Measurements from ENCODE around the gene BTNL9. TPM values are rescaled to one million over a fixed set of nuclear protein-coding genes. Genes with fewer than 3 reads are reported as not detected.

Gene BTNL9
- total and polyA plus RNA-seq, 2 of the 4 experiments (the other 2 are of a cell fraction) = not detected

DNA sequence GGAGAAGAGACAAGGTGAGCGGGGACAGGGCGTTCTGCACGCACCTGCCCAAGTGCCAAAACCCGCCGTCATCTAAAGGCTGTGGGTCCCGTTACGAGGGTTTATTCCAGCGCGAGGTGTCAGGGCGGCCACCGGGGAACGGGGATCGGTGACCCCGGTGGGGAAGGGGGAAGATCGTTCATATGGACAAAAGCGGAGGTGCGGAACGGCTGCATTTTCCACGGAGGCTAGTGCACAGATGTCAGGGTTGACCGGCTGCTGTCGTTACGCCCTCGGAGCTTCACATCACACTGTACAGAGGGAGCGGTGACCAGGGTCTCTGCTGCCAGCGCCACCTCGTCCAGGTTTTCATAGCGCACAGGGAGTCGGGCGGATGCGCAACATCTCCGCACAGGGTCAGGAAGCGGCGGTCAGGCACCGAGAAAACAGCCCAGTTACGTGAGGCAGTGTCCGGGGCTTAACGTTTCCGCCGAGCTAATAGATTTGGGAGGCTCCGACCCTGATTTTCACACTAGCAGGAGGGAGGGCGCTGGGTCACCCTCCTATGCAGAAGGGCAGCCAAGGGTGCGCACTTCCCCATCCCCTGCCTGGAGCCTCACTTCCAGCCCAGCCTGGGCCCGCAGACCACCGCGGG lies 13.5 kb downstream of the BTNL9 start:
- no TSS peak for BruUV-seq (replicated peaks)
- peaks cover 47% of the 10 kb centered on the region for H3K27me3 ChIP-seq (ENCODE audit: control insufficient read depth, insufficient read depth, low read length)
- H3K23ac ChIP-seq (ENCODE audit: low read depth, low read length) = no peak overlapping the region; the same call in 1 of the 2 replicates
- intact Hi-C loops (cut with micrococcal nuclease) = no loop called here
- 4% methylated on average over 16 of the region's 45 CpGs; no CpG with 5 or more reads in 1 of the 2 experiments for WGBS, 2 experiments (ENCODE audit: extremely low coverage in 2 of 2, insufficient read length in 1 of 2)
- peak overlapping the region; percentile 76 for H2AFZ ChIP-seq (replicated peaks; ENCODE audit: low read length, poor library complexity)
- TF ChIP-seq SMC3 (IDR thresholded peaks at IDR 0.05; ENCODE audit: low read depth, low read length) = no peak
- TF ChIP-seq MAFK (IDR thresholded peaks at IDR 0.05; ENCODE audit: low read depth, low read length) = no peak
- no peak for TF ChIP-seq CEBPB (IDR thresholded peaks at IDR 0.05; ENCODE audit: low read depth, low read length)
- no peak for TF ChIP-seq BHLHE40 (IDR thresholded peaks at IDR 0.05; ENCODE audit: low read depth, low read length)
- TF ChIP-seq MXI1 (IDR thresholded peaks at IDR 0.05; ENCODE audit: borderline replicate concordance, low read depth, low read length) = no peak
- TF ChIP-seq, protein P1, sequence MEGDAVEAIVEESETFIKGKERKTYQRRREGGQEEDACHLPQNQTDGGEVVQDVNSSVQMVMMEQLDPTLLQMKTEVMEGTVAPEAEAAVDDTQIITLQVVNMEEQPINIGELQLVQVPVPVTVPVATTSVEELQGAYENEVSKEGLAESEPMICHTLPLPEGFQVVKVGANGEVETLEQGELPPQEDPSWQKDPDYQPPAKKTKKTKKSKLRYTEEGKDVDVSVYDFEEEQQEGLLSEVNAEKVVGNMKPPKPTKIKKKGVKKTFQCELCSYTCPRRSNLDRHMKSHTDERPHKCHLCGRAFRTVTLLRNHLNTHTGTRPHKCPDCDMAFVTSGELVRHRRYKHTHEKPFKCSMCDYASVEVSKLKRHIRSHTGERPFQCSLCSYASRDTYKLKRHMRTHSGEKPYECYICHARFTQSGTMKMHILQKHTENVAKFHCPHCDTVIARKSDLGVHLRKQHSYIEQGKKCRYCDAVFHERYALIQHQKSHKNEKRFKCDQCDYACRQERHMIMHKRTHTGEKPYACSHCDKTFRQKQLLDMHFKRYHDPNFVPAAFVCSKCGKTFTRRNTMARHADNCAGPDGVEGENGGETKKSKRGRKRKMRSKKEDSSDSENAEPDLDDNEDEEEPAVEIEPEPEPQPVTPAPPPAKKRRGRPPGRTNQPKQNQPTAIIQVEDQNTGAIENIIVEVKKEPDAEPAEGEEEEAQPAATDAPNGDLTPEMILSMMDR (conservative IDR thresholded peaks at IDR 0.05; ENCODE audit: low read depth, low read length) = no peak
- H2AK5ac ChIP-seq (ENCODE audit: low read depth, low read length) = no peak overlapping the region
- ATAC-seq (ENCODE audit: low read depth) (peak; percentile 11; the same call in 1 of the 2 replicates), DNase-seq (no peak)
- dilution Hi-C loops (cut with HindIII; ENCODE audit: low sequenced_read_pairs, unreplicated experiment) = no loop called here
- ChIA-PET CTCF (no interaction called here), POLR2A (ENCODE audit: unreplicated experiment) (no interaction called here)
- in situ Hi-C loops (cut with MboI; ENCODE audit: low sequenced_read_pairs) = no loop called here
- no peak overlapping the region for H2AK9ac ChIP-seq (replicated peaks; ENCODE audit: low read depth, low read length, poor library complexity)
- H3K56ac ChIP-seq (ENCODE audit: extremely low read depth, insufficient read depth, low read length) = no peak overlapping the region
- no peak overlapping the region for H2BK120ac ChIP-seq (ENCODE audit: low read depth, low read length)
- peak overlapping the region; percentile 6; the same call in 1 of the 2 replicates for H3K4me2 ChIP-seq (ENCODE audit: low read depth, low read length)
- H2BK15ac ChIP-seq (ENCODE audit: low read depth, low read length) = no peak overlapping the region
- H3K4me3 ChIP-seq (ENCODE audit: insufficient read depth, low read depth, low read length) = no peak overlapping the region; the same call in 1 of the 2 replicates
- H3K27ac ChIP-seq (ENCODE audit: insufficient read depth, low read length) = no peak overlapping the region
- no peak overlapping the region for H2BK5ac ChIP-seq (ENCODE audit: low read depth, low read length, poor library complexity, severe bottlenecking)
- no peaks in the 10 kb centered on the region for H3K4me1 ChIP-seq (ENCODE audit: control insufficient read depth, insufficient read depth, low read length)
- H3K4ac ChIP-seq (ENCODE audit: low read depth, low read length) = no peak overlapping the region
- no peak overlapping the region for H4K91ac ChIP-seq (ENCODE audit: insufficient read depth, low read depth, low read length)
- H4K8ac ChIP-seq (ENCODE audit: low read depth in 2 of 2, low read length in 2 of 2) = no peak overlapping the region
- no peak overlapping the region for H3K9ac ChIP-seq (ENCODE audit: low read depth, low read length)
- no peaks in the 10 kb centered on the region for H3K9me1 ChIP-seq (ENCODE audit: insufficient read depth, low read length)
- no peaks in the 10 kb centered on the region for H3K36me3 ChIP-seq (ENCODE audit: control insufficient read depth, insufficient read depth, low read length)
- H3K79me1 ChIP-seq (ENCODE audit: low read depth in 1 of 2, low read length in 2 of 2) = no peaks in the 10 kb centered on the region
- H3K14ac ChIP-seq (replicated peaks; ENCODE audit: low read depth, low read length) = no peak overlapping the region
- no peak overlapping the region for H3K18ac ChIP-seq (ENCODE audit: low read depth, low read length)
- H2BK20ac ChIP-seq (ENCODE audit: low read depth, low read length) = no peak overlapping the region
- H4K5ac ChIP-seq (ENCODE audit: low read depth, low read length) = no peak overlapping the region
- H4K20me1 ChIP-seq (ENCODE audit: insufficient read depth, low read length) = no peaks in the 10 kb centered on the region
- no peaks in the 10 kb centered on the region for H3K9me3 ChIP-seq (ENCODE audit: control insufficient read depth, insufficient read depth, low read length)
